ENCODE results near the gene CD96. TPM values are rescaled to one million over a fixed set of nuclear protein-coding genes. Genes with fewer than 3 reads are reported as not detected.

Gene CD96
- total RNA-seq, 1 experiment from 2014 or later: not detected

- peak overlapping the region; percentile 93 for H3K27ac Mint-ChIP-seq (ENCODE audit: unreplicated experiment)
- no peaks in the 10 kb centered on the region for H3K9me3 Mint-ChIP-seq (ENCODE audit: low read depth, unreplicated experiment)
- H3K36me3 Mint-ChIP-seq (ENCODE audit: insufficient read depth, unreplicated experiment): peaks cover 32% of the 10 kb centered on the region
- intact Hi-C loops (cut with micrococcal nuclease; ENCODE audit: unreplicated experiment): no loop called here
- no peaks in the 10 kb centered on the region for H3K27me3 Mint-ChIP-seq (ENCODE audit: unreplicated experiment)
- TF ChIP-seq CTCF (IDR thresholded peaks at IDR 0.05; ENCODE audit: unreplicated experiment): no peak
- CTCF ChIA-PET: interaction anchor here (0.6 to 1.1 kb wide), 6 partner anchors 10 to 801 kb away, joined by 3 to 5 read pairs (median 4); no protein-coding TSS in a partner anchor
- H3K4me1 Mint-ChIP-seq (ENCODE audit: low read depth, unreplicated experiment): peaks cover 31% of the 10 kb centered on the region
- peak overlapping the region; percentile 88 for H3K4me3 Mint-ChIP-seq (ENCODE audit: low read depth, unreplicated experiment)
- TSS peak; percentile 52 for BruUV-seq (replicated peaks)
- DNase-seq: peak; percentile 78
These were observed 134.4 kb downstream of the CD96 start for GRCh38 chr3:111676211-111677006.

- Mint-ChIP-seq H3K36me3 (ENCODE audit: insufficient read depth, unreplicated experiment) (peaks cover 32% of the 10 kb centered on the region), H3K4me3 (ENCODE audit: low read depth, unreplicated experiment) (peak overlapping the region; percentile 88)
- intact Hi-C loops (cut with micrococcal nuclease; ENCODE audit: unreplicated experiment): no loop called here
These were observed 135.0 kb downstream of the CD96 start for GRCh38 chr3:111677007-111677392.

GRCh38 chr3:111681661-111682426 is 139.8 kb downstream of the CD96 start:
- DNase-seq: no peak
- intact Hi-C loops (cut with micrococcal nuclease; ENCODE audit: unreplicated experiment): no loop called here

More at GRCh38 chr3:111677007-111677392, 135.0 kb downstream of the CD96 start:
- no peak for DNase-seq
- peak overlapping the region; percentile 93 for H3K27ac Mint-ChIP-seq (ENCODE audit: unreplicated experiment)
- CTCF ChIA-PET: interaction anchor here (0.6 to 1.1 kb wide), 6 partner anchors 9 to 801 kb away, joined by 3 to 5 read pairs (median 4); no protein-coding TSS in a partner anchor
- H3K27me3 Mint-ChIP-seq (ENCODE audit: unreplicated experiment): no peaks in the 10 kb centered on the region
- BruUV-seq (replicated peaks): no TSS peak
- H3K9me3 Mint-ChIP-seq (ENCODE audit: low read depth, unreplicated experiment): no peaks in the 10 kb centered on the region
- TF ChIP-seq CTCF (IDR thresholded peaks at IDR 0.05; ENCODE audit: unreplicated experiment): no peak
- H3K4me1 Mint-ChIP-seq (ENCODE audit: low read depth, unreplicated experiment): peaks cover 37% of the 10 kb centered on the region

More at GRCh38 chr3:111681661-111682426, 139.8 kb downstream of the CD96 start:
- no peak overlapping the region for H3K4me3 Mint-ChIP-seq (ENCODE audit: low read depth, unreplicated experiment)
- peaks cover 7% of the 10 kb centered on the region for H3K36me3 Mint-ChIP-seq (ENCODE audit: insufficient read depth, unreplicated experiment)
- BruUV-seq (replicated peaks): no TSS peak
- TF ChIP-seq CTCF (IDR thresholded peaks at IDR 0.05; ENCODE audit: unreplicated experiment): no peak
- CTCF ChIA-PET: interaction anchor here (1.2 to 1.3 kb wide), 2 partner anchors 9 to 12 kb away, joined by 3 read pairs; no protein-coding TSS in a partner anchor
- no peak overlapping the region for H3K27ac Mint-ChIP-seq (ENCODE audit: unreplicated experiment)
- H3K27me3 Mint-ChIP-seq (ENCODE audit: unreplicated experiment): no peaks in the 10 kb centered on the region
- peaks cover 55% of the 10 kb centered on the region for H3K4me1 Mint-ChIP-seq (ENCODE audit: low read depth, unreplicated experiment)
- H3K9me3 Mint-ChIP-seq (ENCODE audit: low read depth, unreplicated experiment): peaks cover 2% of the 10 kb centered on the region

Measured in Calu3 (cell line).